Activated CD4-positive, alpha-beta memory T cell treated with anti-CD3 and anti-CD28 coated beads for 36 hours (primary cell): ENCODE data around the gene TNNI3. TPM values are rescaled to one million over a fixed set of nuclear protein-coding genes. Genes with fewer than 3 reads are reported as not detected.

Experiments
- CTCF ChIA-PET: fragments of 350-600 bp; sonication (Branson Sonifier 250); formaldehyde crosslinking; loops from one replicate; lab custom pipeline; 2021; ENCODE audit warnings: antibody characterized with exemption, inconsistent platforms; lab: Charles Lee
- POLR2A ChIA-PET: fragments of 350-600 bp; sonication (Branson Sonifier 250); formaldehyde crosslinking; loops from one replicate; lab custom pipeline; 2021; ENCODE audit warnings: antibody characterized with exemption; lab: Charles Lee
- DNase-seq: peaks from one replicate; pipeline ENCODE4 v3.0.0-alpha.2; 2020
- H3K27ac Mint-ChIP-seq: one replicate; pipeline ENCODE4 v1.8.0; 2021; ENCODE audit warnings: mixed read lengths
- H3K27me3 Mint-ChIP-seq: one replicate; pipeline ENCODE4 v1.8.0; 2021; ENCODE audit warnings: mixed read lengths
- H3K36me3 Mint-ChIP-seq: one replicate; pipeline ENCODE4 v1.8.0; 2021; ENCODE audit warnings: mixed read lengths
- H3K4me1 Mint-ChIP-seq: one replicate; pipeline ENCODE4 v1.8.0; 2021; ENCODE audit warnings: low read depth, mixed read lengths
- H3K4me3 Mint-ChIP-seq: one replicate; pipeline ENCODE4 v1.8.0; 2021; ENCODE audit warnings: mild to moderate bottlenecking, mixed read lengths
- H3K9me3 Mint-ChIP-seq: one replicate; pipeline ENCODE4 v1.8.0; 2021; ENCODE audit warnings: mixed read lengths
- intact Hi-C: fragments of 100-400 bp; cut with micrococcal nuclease; formaldehyde crosslinking; loops from one replicate; pipeline ENCODE4 v1.15.1; 2023
- total RNA-seq, 2 experiments: library from RNA; stranded (reverse); gene quantifications; one replicate each; pipeline ENCODE4 v1.2.3, GENCODE V29; 2021

The TNNI3 gene
- total RNA-seq, 2 experiments from 2014 or later = not detected

DNA sequence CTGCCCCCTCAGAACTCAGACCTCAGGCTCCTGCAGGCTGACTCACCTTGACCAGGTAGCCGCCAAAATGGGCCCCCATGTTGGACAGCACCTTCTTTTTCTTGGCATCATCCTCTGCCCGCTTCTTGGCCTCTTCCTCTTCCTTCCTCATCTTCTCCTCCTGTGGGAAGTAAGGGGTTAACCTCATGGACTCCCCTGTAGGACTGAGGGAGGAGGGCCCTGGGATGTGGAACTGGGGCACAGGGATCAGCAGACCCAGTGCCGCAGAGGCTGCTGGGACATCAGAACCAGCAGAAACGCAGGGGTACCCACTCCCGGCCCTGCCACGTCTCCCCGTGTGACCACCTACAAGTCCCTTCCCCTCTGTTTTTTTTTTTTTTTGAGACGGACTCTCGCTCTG is 19.6 kb downstream of the TNNI3 start:
- intact Hi-C loops = no loop called here
- no peak overlapping the region for H3K27ac Mint-ChIP-seq
- ChIA-PET POLR2A (no interaction called here), CTCF (interaction anchor here (0.7 kb wide), 1 partner anchor 12 kb away, joined by 3 read pairs; no protein-coding TSS in a partner anchor)
- H3K36me3 Mint-ChIP-seq = no peaks in the 10 kb centered on the region
- H3K4me1 Mint-ChIP-seq = peaks cover 3% of the 10 kb centered on the region
- H3K4me3 Mint-ChIP-seq = no peak overlapping the region
- no peaks in the 10 kb centered on the region for H3K9me3 Mint-ChIP-seq
- no peak for DNase-seq
- peaks cover 32% of the 10 kb centered on the region for H3K27me3 Mint-ChIP-seq

DNA sequence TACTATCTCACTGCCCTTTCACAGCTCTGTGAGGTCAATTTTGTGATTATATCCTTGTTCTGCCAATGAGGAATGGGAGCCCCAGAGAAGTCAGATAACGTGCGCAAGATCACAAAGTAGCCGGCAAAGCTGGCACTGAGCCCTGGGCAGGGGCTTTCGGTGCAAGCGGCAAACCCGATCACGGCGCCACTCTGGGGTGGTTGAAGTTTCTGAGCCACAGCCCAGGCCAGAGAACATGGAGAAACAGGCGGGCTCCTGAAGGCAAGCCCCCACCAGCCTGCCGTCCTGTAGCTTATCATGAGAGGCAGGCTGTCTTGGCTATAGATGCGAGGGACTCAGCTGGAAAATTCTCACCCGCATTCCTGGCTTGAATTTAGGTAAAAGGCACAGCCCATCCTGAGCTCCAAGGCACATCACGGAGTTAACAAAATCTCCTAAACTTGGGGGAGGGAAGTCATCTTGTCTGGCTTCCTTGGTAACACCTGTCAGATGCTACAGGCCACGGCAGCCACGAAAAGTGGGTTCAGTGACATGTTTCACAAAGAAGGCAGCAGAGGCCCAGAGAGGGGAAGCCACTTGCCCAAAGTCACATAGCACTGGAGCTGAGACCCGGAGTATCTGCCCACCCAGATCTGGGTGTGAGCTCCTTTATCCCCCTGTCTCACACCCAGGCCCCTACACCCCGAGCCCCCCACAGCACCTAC is 21.0 kb downstream of the TNNI3 start:
- ChIA-PET POLR2A (no interaction called here), CTCF (interaction anchor here (1.0 kb wide), 1 partner anchor 48 kb away, joined by 4 read pairs; no protein-coding TSS in a partner anchor)
- H3K27me3 Mint-ChIP-seq = peaks cover 34% of the 10 kb centered on the region
- no peak overlapping the region for H3K27ac Mint-ChIP-seq
- no peaks in the 10 kb centered on the region for H3K9me3 Mint-ChIP-seq
- no peak overlapping the region for H3K4me3 Mint-ChIP-seq
- DNase-seq = no peak
- intact Hi-C loops = no loop called here
- no peaks in the 10 kb centered on the region for H3K36me3 Mint-ChIP-seq
- H3K4me1 Mint-ChIP-seq = peaks cover 3% of the 10 kb centered on the region

- Mint-ChIP-seq H3K4me3 (no peak overlapping the region), H3K9me3 (no peaks in the 10 kb centered on the region), H3K27ac (no peak overlapping the region), H3K36me3 (no peaks in the 10 kb centered on the region), H3K27me3 (peaks cover 36% of the 10 kb centered on the region), H3K4me1 (no peaks in the 10 kb centered on the region)
- DNase-seq = no peak
- ChIA-PET CTCF (interaction anchor here (1.2 kb wide), 1 partner anchor 17 kb away, joined by 3 read pairs; the partner anchor contains the start of gene PPP1R12C), POLR2A (no interaction called here)
- intact Hi-C loops = no loop called here
Measured at GRCh38 chr19:55134736-55135135, 22.8 kb downstream of the TNNI3 start.

- Mint-ChIP-seq H3K4me1 (no peaks in the 10 kb centered on the region), H3K27ac (no peak overlapping the region), H3K9me3 (no peaks in the 10 kb centered on the region), H3K4me3 (no peak overlapping the region), H3K27me3 (peaks cover 35% of the 10 kb centered on the region), H3K36me3 (no peaks in the 10 kb centered on the region)
- intact Hi-C loops = no loop called here
- DNase-seq = no peak
- ChIA-PET CTCF (interaction anchor here (1.2 to 1.6 kb wide), 2 partner anchors 16 to 46 kb away, joined by 3 to 6 read pairs; partner anchors contain the start of gene PPP1R12C), POLR2A (no interaction called here)
Measured at GRCh38 chr19:55133639-55134444, 23.7 kb downstream of the TNNI3 start.

DNA sequence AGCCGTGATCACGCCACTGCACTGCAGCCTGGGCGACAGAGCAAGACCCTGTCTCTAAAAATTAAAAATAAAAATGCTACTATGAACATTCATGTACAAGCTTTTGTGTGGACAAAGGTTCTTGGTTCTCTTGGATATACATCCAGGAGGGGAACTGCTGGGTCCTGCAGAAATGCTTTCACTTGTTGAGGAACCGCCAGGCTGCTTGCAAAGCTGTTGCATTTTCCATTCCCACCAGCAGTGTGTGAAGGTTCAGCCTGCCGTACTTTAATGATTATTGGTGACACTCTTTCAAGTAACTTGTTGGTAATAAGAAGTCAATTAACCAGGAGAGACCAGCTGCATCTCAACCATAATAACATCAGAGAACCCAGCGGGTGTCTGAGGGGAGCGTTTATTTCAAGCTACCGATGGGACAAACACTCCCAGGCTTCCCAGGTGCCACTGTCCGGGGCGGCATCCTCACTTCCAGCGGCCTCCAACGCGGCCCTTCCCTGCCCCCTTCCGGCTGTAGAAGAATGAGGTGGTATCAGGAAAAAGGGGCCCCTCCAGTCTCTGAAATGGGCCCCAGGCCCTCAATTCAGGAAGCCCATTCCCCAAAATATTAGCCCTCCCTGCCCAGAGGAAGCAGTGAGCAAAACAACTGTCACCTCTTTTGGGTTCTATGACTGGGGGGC is 24.9 kb downstream of the TNNI3 start:
- no peak overlapping the region for H3K27ac Mint-ChIP-seq
- peak; percentile 20 for DNase-seq
- intact Hi-C loops = no loop called here
- H3K4me3 Mint-ChIP-seq = no peak overlapping the region
- no peaks in the 10 kb centered on the region for H3K9me3 Mint-ChIP-seq
- POLR2A ChIA-PET = no interaction called here
- no peaks in the 10 kb centered on the region for H3K4me1 Mint-ChIP-seq
- H3K27me3 Mint-ChIP-seq = peaks cover 34% of the 10 kb centered on the region
- CTCF ChIA-PET = interaction anchor here (1.3 to 1.6 kb wide), 2 partner anchors 44 to 371 kb away, joined by 3 to 6 read pairs; no protein-coding TSS in a partner anchor
- H3K36me3 Mint-ChIP-seq = no peaks in the 10 kb centered on the region

- Mint-ChIP-seq H3K4me1 (no peaks in the 10 kb centered on the region), H3K27me3 (peaks cover 37% of the 10 kb centered on the region), H3K9me3 (no peaks in the 10 kb centered on the region), H3K4me3 (no peak overlapping the region), H3K36me3 (no peaks in the 10 kb centered on the region), H3K27ac (no peak overlapping the region)
- DNase-seq = no peak
- CTCF ChIA-PET = no interaction called here
- intact Hi-C loops = no loop called here
- POLR2A ChIA-PET = no interaction called here
Measured at GRCh38 chr19:55131421-55131820, 26.1 kb downstream of the TNNI3 start.

DNA sequence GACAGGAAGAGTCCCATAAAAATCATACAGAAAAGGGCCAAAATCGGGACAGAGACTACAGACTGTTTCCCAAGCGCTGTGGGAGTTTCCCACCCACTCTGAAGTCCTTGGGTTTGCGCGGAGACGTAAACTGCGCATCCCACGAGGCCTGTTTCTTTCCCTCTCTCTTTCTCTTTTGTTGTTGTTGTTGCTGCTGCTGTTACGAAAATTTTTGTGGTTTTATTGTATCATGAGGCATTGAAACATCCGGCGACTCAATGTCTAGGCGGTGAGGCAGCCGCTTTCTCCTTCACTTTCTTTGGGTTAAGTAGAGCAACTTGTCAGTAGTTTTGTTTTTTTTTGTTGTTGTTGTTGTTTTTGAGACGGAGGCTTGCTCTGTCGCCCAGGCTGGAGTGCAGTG is 38.5 kb downstream of the TNNI3 start:
- CTCF ChIA-PET = interaction anchor here (0.8 to 1.6 kb wide), 4 partner anchors 24 to 385 kb away, joined by 3 to 6 read pairs (median 4); no protein-coding TSS in a partner anchor
- H3K27ac Mint-ChIP-seq = peak overlapping the region; percentile 89
- DNase-seq = peak; percentile 22
- H3K27me3 Mint-ChIP-seq = peaks cover 7% of the 10 kb centered on the region
- H3K4me1 Mint-ChIP-seq = peaks cover 30% of the 10 kb centered on the region
- POLR2A ChIA-PET = interaction anchor here (0.6 to 1.3 kb wide), 2 partner anchors 22 to 135 kb away, joined by 3 to 4 read pairs; no protein-coding TSS in a partner anchor
- peaks cover 10% of the 10 kb centered on the region for H3K36me3 Mint-ChIP-seq
- H3K4me3 Mint-ChIP-seq = peak overlapping the region; percentile 97
- intact Hi-C loops = no loop called here
- H3K9me3 Mint-ChIP-seq = no peaks in the 10 kb centered on the region

GRCh38 chr19:55118401-55118991 is 39.0 kb downstream of the TNNI3 start:
- intact Hi-C loops = no loop called here
- no peaks in the 10 kb centered on the region for H3K9me3 Mint-ChIP-seq
- POLR2A ChIA-PET = interaction anchor here (1.3 to 1.5 kb wide), 3 partner anchors 135 to 289 kb away, joined by 3 to 7 read pairs (median 3); partner anchors contain the start of genes PPP6R1 and UBE2S
- peak; percentile 65 for DNase-seq
- peaks cover 10% of the 10 kb centered on the region for H3K36me3 Mint-ChIP-seq
- peaks cover 30% of the 10 kb centered on the region for H3K4me1 Mint-ChIP-seq
- peaks cover 5% of the 10 kb centered on the region for H3K27me3 Mint-ChIP-seq
- H3K4me3 Mint-ChIP-seq = peak overlapping the region; percentile 97
- H3K27ac Mint-ChIP-seq = peak overlapping the region; percentile 89
- CTCF ChIA-PET = interaction anchor here (0.8 to 2.0 kb wide), 6 partner anchors 16 to 385 kb away, joined by 3 to 6 read pairs (median 4); no protein-coding TSS in a partner anchor

DNA sequence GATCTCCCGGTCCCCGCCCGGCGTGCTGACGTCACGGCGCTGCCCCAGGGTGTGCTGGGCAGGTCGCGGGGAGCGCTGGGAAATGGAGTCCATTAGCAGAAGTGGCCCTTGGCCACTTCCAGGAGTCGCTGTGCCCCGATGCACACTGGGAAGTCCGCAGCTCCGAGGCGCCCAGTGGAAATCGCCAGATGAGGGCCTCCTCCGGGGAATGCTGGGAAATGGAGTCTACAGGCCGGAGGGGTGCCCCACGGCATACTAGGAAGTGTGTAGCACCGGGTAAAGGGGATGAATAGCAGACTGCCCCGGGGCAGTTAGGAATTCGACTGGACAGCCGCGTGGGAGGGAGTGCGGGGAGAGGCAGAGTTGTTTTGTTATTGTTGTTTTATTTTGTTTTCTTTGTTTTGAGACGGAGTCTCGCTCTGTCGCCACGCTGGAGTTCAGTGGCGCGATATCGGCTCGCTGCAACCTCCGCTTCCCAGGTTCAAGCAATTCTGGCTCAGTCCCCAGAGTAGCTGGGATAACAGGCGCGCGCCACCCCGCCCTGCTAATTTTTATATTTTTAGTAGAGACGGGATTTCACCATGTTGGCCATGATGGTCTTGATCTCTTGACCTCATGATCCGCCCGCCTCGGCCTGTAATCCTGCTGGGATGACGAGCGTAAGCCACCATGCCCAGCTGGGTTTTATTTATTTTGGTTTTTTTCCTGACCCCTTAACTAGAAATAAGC is 39.7 kb downstream of the TNNI3 start:
- POLR2A ChIA-PET = interaction anchor here (1.1 to 1.5 kb wide), 4 partner anchors 28 to 289 kb away, joined by 3 to 7 read pairs (median 3); partner anchors contain the start of genes PPP6R1 and UBE2S
- peaks cover 30% of the 10 kb centered on the region for H3K4me1 Mint-ChIP-seq
- peaks cover 10% of the 10 kb centered on the region for H3K36me3 Mint-ChIP-seq
- H3K4me3 Mint-ChIP-seq = peak overlapping the region; percentile 97
- peak; percentile 99 for DNase-seq
- intact Hi-C loops = loop anchor here (1.0 to 2.0 kb wide), 5 partner anchors 37 to 537 kb away; partner anchors contain the start of genes PPP6R1 and U2AF2
- no peaks in the 10 kb centered on the region for H3K9me3 Mint-ChIP-seq
- H3K27ac Mint-ChIP-seq = peak overlapping the region; percentile 89
- H3K27me3 Mint-ChIP-seq = peaks cover under 1% of the 10 kb centered on the region
- CTCF ChIA-PET = interaction anchor here (0.6 to 2.0 kb wide), 12 partner anchors 16 to 1543 kb away, joined by 3 to 6 read pairs (median 4); no protein-coding TSS in a partner anchor

- Mint-ChIP-seq H3K4me1 (peaks cover 30% of the 10 kb centered on the region), H3K36me3 (peaks cover 10% of the 10 kb centered on the region), H3K27ac (peak within 1 kb of the TSS; percentile 89), H3K4me3 (peak within 1 kb of the TSS; percentile 97), H3K27me3 (no peaks in the 10 kb centered on the region), H3K9me3 (no peaks in the 10 kb centered on the region)
- CTCF ChIA-PET = interaction anchor here (0.6 to 2.0 kb wide), 9 partner anchors 17 to 1544 kb away, joined by 3 to 5 read pairs (median 3); no protein-coding TSS in a partner anchor
- POLR2A ChIA-PET = interaction anchor here (0.5 to 1.5 kb wide), 4 partner anchors 12 to 290 kb away, joined by 3 to 7 read pairs (median 3); partner anchors contain the start of genes PPP6R1 and UBE2S
- intact Hi-C loops = loop anchor here (1.0 to 2.0 kb wide), 5 partner anchors 36 to 538 kb away; partner anchors contain the start of genes PPP6R1 and U2AF2
- DNase-seq = peak; percentile 35
Measured at GRCh38 chr19:55116859-55117662, 40.5 kb downstream of the TNNI3 start, which contains the start of gene PPP1R12C. TSS of gene PPP1R12C (minus strand) at chr19:55117637. CDS start at chr19:55117543, 94 bp downstream.
